Fibroblast of mammary gland (primary cell): Measurements from ENCODE around the gene URB1.
"Not testable (repeated sequence)": the region's sequence is repeated elsewhere in the genome, so short reads cannot be mapped to it uniquely, and the experiment has no call there.

Source experiments
- DNase-seq: peaks from one replicate; pipeline ENCODE4 v3.0.0-alpha.2; 2010; ENCODE audit warnings: low read depth
- H3K4me3 ChIP-seq: 2 replicates; pipeline ENCODE4 v1.5.1; 2011; ENCODE audit warnings: low read depth, mild to moderate bottlenecking, low read length, moderate library complexity; ENCODE audit not compliant: control insufficient read depth
- TF ChIP-seq, protein P1 (sequence below): conservative IDR thresholded peaks from 2 replicates; pipeline ENCODE4 v1.5.1; 2011; ENCODE audit warnings: low read depth, low read length, inconsistent platforms; ENCODE audit not compliant: control insufficient read depth, insufficient read depth

The URB1 gene

DNA sequence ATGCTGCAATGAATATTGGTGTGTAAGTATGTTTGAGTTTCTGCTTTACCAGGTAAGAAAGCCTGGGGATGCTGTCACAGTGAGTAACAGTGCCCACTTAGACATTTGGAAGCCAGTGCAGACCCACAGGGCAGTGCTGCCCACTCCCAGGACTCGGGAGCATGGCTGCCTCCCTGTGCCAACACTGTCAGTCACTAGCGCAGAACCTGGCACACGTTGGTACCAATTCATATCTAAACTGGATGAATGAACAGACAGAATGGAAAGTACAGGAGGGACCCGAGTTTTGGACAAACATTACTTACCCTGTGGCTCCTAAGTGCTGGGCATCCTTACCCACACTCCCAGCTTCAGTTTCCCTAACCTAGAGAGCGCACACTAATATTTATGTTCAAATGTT lies 18.1 kb upstream of the URB1 start:
- DNase-seq: no peak
- H3K4me3 ChIP-seq: peak overlapping the region; percentile 79
- TF ChIP-seq, protein P1, sequence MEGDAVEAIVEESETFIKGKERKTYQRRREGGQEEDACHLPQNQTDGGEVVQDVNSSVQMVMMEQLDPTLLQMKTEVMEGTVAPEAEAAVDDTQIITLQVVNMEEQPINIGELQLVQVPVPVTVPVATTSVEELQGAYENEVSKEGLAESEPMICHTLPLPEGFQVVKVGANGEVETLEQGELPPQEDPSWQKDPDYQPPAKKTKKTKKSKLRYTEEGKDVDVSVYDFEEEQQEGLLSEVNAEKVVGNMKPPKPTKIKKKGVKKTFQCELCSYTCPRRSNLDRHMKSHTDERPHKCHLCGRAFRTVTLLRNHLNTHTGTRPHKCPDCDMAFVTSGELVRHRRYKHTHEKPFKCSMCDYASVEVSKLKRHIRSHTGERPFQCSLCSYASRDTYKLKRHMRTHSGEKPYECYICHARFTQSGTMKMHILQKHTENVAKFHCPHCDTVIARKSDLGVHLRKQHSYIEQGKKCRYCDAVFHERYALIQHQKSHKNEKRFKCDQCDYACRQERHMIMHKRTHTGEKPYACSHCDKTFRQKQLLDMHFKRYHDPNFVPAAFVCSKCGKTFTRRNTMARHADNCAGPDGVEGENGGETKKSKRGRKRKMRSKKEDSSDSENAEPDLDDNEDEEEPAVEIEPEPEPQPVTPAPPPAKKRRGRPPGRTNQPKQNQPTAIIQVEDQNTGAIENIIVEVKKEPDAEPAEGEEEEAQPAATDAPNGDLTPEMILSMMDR: no peak

DNA sequence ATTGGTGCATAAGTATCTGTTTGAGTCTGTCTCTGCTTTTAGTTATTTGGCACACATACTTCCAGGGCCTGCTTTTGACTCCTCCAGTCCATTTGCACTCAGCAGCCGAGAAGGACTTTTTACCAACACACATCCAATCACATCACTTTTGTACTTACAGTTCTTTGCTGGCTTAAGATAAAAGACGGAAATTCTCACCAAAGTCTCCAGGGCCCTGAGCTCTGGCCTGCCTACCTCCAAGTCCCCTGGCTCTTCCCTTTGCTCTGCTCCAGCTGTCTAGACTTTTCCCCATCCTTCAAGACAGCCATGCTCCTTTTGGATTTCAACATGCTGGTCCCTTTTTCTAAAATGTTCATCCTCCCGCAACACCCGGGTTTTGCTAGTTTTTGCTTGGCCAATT lies 17.5 kb upstream of the URB1 start:
- no peak for DNase-seq
- TF ChIP-seq, protein P1: no peak
- H3K4me3 ChIP-seq: no peak overlapping the region

DNA sequence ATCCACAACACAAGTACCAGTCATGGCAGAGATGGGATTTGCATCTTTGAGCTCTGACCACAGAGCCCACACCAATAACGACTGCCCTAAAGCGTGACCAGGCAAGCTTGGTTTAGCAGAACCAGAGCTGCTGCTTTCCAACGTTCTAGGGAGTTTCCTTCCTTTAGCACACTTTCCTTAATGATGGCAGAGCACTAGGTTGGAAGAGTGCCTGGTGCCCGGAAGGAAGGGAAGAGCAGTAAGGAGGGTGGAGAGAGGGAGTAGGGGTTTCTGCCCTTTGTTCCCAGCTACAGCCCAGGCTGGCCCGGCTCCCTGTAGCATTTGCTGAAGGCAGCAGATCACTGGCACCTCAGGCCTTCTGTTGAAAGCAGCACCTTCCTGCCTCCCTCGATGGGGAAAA lies 13.6 kb upstream of the URB1 start:
- DNase-seq: no peak
- TF ChIP-seq, protein P1: no peak
- no peak overlapping the region for H3K4me3 ChIP-seq

DNA sequence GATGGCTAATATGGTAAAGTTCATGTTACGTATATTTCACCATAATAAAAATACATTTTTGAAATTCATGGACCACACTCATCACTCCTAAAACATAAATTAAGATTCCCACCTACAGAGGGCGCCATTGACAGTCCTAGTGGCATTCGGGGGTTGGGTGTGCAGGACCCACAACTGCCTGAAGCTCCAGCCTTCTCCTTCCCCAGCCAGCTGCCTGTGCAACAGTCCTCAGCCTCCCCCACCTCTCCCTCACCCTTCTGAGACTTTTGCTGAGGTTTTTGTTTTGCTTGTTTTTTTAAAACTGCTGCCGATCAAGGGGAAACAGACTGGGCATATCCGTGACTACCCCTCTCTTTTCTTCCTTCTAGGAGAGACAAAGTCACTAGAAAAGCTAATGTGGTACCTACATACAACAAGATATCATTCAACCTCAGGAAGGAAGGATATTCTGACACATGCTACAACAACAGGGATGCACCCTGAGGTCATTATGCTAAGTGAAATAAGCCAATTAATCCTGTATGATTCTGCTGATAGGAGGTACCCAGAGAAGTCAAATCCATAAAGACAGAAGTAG lies 10.5 kb upstream of the URB1 start:
- no peak overlapping the region for H3K4me3 ChIP-seq
- TF ChIP-seq, protein P1: peak; percentile 76
- peak; percentile 73 for DNase-seq

DNA sequence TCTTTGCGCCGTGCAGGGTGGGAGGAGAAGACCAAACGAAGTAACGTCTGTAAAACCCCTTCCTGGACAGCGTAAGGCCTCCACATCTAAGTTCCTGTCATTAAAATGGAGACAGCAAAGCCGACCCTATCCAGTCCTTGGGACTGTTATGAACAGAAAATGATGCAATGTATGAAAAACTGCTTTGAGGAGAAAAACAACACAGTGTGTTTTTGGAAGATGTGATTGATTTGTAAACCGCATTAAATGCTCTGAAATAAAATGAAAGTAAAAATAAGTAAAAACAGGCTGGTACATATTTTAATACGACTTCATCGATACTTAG lies 827 bp upstream of the URB1 start:
- TF ChIP-seq, protein P1: no peak
- no peak for DNase-seq

DNA sequence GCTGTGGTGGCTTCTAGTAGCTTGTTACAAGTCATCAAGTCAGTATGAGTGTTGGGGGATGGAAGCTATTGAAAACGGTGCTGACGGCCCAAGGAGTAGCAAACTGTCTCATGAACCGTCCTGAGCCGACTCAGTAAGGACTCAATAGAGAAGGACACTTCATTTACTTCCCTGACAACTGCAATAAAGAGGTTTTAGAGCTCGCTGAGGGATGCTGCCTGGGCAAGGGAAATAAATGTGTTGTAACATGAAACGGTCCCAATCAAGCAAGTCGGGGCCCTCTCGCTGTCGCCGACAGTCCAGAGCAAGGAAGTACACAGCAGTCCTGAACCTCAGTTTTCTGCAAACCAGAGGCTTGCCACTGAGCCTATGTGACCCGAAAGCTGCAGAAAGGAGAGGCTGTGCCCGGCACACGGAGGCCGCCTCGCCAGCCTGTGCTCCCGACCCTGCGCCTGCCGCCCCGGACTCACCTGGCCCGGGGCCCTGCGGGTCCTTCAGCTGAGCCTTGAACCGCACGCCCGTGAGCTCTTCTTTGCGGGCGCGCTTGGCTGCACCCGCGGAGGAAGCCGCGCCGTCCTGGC lies 423 bp downstream of the URB1 start:
- H3K4me3 ChIP-seq: peak overlapping the region; percentile 88
- no peak for DNase-seq
- TF ChIP-seq, protein P1: no peak

More for the DNA sequence above, 827 bp upstream of the URB1 start:
- peak overlapping the region; percentile 88 for H3K4me3 ChIP-seq

DNA sequence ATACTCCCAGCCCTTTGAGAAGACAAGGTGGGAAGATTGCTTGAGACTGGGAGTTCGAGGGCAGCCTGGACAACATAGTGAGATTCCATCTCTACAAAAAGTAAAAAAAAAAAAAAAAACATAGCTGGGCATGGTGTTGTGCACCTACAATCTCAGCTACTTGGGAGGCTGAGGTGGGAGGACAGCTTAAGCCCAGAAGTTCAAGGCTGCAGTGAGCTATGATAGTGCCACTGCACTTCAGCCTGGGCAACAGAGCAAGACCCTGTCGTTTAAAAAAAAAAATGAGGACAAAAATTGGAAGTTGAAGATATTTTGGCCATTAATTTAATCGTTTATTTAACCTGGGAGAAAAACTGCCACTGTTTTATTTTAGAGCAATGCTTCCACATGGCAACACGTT lies 1.1 kb downstream of the URB1 start:
- TF ChIP-seq, protein P1: no peak
- DNase-seq: no peak
- peak overlapping the region; percentile 88 for H3K4me3 ChIP-seq

DNA sequence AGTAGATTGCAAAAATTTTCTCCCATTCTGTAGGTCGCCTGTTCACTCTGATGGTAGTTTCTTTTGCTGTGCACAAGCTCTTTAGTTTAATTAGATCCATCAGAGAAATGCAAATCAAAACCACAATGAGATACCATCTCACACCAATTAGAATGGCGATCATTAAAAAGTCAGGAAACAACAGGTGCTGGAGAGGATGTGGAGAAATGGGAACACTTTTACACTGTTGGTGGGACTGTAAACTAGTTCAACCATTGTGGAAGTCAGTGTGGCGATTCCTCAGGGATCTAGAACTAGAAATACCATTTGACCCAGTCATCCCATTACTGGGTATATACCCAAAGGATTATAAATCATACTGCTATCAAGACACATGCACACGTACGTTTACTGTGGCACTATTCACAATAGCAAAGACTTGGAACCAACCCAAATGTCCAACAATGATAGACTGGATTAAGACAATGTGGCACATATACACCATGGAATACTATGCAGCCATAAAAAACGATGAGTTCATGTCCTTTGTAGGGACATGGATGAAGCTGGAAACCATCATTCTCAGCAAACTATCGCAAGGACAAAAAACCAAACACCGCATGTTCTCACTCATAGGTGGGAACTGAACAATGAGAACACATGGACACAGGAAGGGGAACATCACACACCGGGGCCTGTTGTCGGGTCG lies 2.1 kb downstream of the URB1 start:
- not testable (repeated sequence) for DNase-seq, H3K4me3 ChIP-seq
